HG02870 (cell line): ENCODE measurements around the gene GRHL3.
"Not testable (repeated sequence)": the region's sequence is repeated elsewhere in the genome, so short reads cannot be mapped to it uniquely, and the experiment has no call there.

Source experiments
- ATAC-seq: cut with Tn5 transposase; IDR thresholded peaks from one replicate; pipeline ENCODE4 v1.9.1; 2021; ENCODE audit warnings: mild to moderate bottlenecking, moderate library complexity; ENCODE audit not compliant: unreplicated experiment

Gene GRHL3

GRCh38 chr1:24319312-24319863, at the start of gene GRHL3:
Gene GRHL3, plus strand, starts transcription at chr1:24319357. Its CDS starts 195 bp downstream, at chr1:24319552.
- no peak for ATAC-seq

- not testable (repeated sequence) for ATAC-seq
These were observed 44.7 kb upstream of the GRHL3 start for GRCh38 chr1:24274203-24275103.

GRCh38 chr1:24275104-24275410, 44.1 kb upstream of the GRHL3 start:
- ATAC-seq: no peak

GRCh38 chr1:24275510-24275909, 43.6 kb upstream of the GRHL3 start:
- no peak for ATAC-seq

GRCh38 chr1:24276791-24277190, 42.4 kb upstream of the GRHL3 start:
- no peak for ATAC-seq

GRCh38 chr1:24277420-24278169, 41.6 kb upstream of the GRHL3 start:
- ATAC-seq: no peak

- ATAC-seq: no peak
These were observed 40.4 kb upstream of the GRHL3 start for GRCh38 chr1:24278726-24279125.

GRCh38 chr1:24279590-24280232, 39.4 kb upstream of the GRHL3 start:
- ATAC-seq: no peak

- ATAC-seq: no peak
These were observed 37.6 kb upstream of the GRHL3 start for GRCh38 chr1:24281591-24281990.

GRCh38 chr1:24282491-24282890, 36.7 kb upstream of the GRHL3 start:
- no peak for ATAC-seq

GRCh38 chr1:24283326-24284155, 35.6 kb upstream of the GRHL3 start:
- no peak for ATAC-seq

GRCh38 chr1:24284156-24284471, 35.0 kb upstream of the GRHL3 start:
- ATAC-seq: no peak

- no peak for ATAC-seq
These were observed 33.9 kb upstream of the GRHL3 start for GRCh38 chr1:24285231-24285630.

- ATAC-seq: no peak
These were observed 32.7 kb upstream of the GRHL3 start for GRCh38 chr1:24286246-24287010.

GRCh38 chr1:24287779-24288178, 31.4 kb upstream of the GRHL3 start:
- not testable (repeated sequence) for ATAC-seq

GRCh38 chr1:24288479-24288878, 30.7 kb upstream of the GRHL3 start:
- ATAC-seq: no peak

- no peak for ATAC-seq
These were observed 29.1 kb upstream of the GRHL3 start for GRCh38 chr1:24289937-24290595.

- no peak for ATAC-seq
These were observed 28.1 kb upstream of the GRHL3 start for GRCh38 chr1:24290933-24291487.

- ATAC-seq: no peak
These were observed 27.1 kb upstream of the GRHL3 start for GRCh38 chr1:24292103-24292502.
